PC-3 (cell line): ENCODE results near the gene SCN5A.

ENCODE experiments used
- EZH2phosphoT487 ChIP-seq: fragments of 300-600 bp; sonication (generic); IDR thresholded peaks from 2 replicates; pipeline ENCODE4 v1.6.1; 2018; ENCODE audit warnings: mild to moderate bottlenecking, antibody characterized with exemption, low read length, borderline replicate concordance
- TF ChIP-seq, protein P1 (sequence below): fragments of 300-600 bp; sonication (generic); conservative IDR thresholded peaks from 2 replicates; pipeline ENCODE4 v1.5.1; 2017; ENCODE audit warnings: antibody characterized with exemption, low read depth, mild to moderate bottlenecking, low read length

DNA sequence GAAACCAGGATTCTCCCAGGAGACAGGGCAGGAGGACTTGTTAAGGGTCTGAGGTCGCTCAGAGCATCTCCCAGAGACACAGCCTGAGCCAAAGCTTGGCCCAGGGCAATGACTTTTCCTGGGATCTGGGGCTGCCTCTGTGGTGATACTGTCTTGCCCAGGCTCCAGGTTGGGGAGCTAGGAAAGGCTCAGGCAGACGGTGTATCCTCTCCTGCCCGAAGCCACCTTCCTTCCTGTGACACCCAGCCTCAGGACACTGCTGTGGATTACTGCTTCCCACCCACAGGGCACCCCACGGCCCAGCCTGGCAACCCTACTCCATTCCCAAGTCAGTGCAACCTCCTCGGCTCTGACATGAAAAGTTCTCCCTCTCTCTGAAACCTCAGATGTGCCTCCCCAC lies 31.9 kb downstream of the SCN5A start:
- TF ChIP-seq, protein P1, sequence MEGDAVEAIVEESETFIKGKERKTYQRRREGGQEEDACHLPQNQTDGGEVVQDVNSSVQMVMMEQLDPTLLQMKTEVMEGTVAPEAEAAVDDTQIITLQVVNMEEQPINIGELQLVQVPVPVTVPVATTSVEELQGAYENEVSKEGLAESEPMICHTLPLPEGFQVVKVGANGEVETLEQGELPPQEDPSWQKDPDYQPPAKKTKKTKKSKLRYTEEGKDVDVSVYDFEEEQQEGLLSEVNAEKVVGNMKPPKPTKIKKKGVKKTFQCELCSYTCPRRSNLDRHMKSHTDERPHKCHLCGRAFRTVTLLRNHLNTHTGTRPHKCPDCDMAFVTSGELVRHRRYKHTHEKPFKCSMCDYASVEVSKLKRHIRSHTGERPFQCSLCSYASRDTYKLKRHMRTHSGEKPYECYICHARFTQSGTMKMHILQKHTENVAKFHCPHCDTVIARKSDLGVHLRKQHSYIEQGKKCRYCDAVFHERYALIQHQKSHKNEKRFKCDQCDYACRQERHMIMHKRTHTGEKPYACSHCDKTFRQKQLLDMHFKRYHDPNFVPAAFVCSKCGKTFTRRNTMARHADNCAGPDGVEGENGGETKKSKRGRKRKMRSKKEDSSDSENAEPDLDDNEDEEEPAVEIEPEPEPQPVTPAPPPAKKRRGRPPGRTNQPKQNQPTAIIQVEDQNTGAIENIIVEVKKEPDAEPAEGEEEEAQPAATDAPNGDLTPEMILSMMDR = no peak
- TF ChIP-seq EZH2phosphoT487 = no peak
